Testis (tissue), 3 donors: Measurements from ENCODE around the gene MAPK9. TPM values are rescaled to one million over a fixed set of nuclear protein-coding genes. Genes with fewer than 3 reads are reported as not detected.

Source experiments
- DNase-seq: peaks from one replicate; pipeline ENCODE4 v3.0.0-alpha.2; 2019
- H3K27ac ChIP-seq, 2 donors: fragments of 200-600 bp; sonication (generic); one replicate each; pipeline ENCODE4 v1.5.1; 2019
- H3K27me3 ChIP-seq: fragments of 200-600 bp; sonication (generic); one replicate; pipeline ENCODE4 v1.5.1; 2019
- H3K36me3 ChIP-seq: fragments of 200-600 bp; sonication (generic); one replicate; pipeline ENCODE4 v1.5.1; 2017; ENCODE audit warnings: low read depth; ENCODE audit errors: missing control alignments
- H3K4me1 ChIP-seq: fragments of 200-600 bp; sonication (generic); one replicate; pipeline ENCODE4 v1.5.1; 2019
- H3K4me3 ChIP-seq, 2 donors: fragments of 200-600 bp; sonication (generic); one replicate each; pipeline ENCODE4 v1.5.1; 2017 to 2019
- H3K9me3 ChIP-seq: fragments of 200-600 bp; sonication (generic); one replicate; pipeline ENCODE4 v1.5.1; 2017
- CTCF ChIP-seq, 3 experiments: fragments of 450-650 bp in 2 of 3; fragments of 200-600 bp in 1 of 3; sonication (generic) in 1 of 3; IDR thresholded peaks; one replicate each; pipeline ENCODE4 v1.5.1; 2016 to 2019; ENCODE audit warnings: antibody characterized with exemption in 3 of 3, mild to moderate bottlenecking in 2 of 3, moderate library complexity in 1 of 3
- POLR2A ChIP-seq: fragments of 450-650 bp; IDR thresholded peaks from one replicate; pipeline ENCODE4 v1.6.1; 2017; ENCODE audit warnings: antibody characterized with exemption, mild to moderate bottlenecking, moderate library complexity
- WGBS, 2 donors: methylation state at CpG; one replicate each; pipeline ENCODE4 v1.1.5; 2018; 5-methylcytosine and 5-hydroxymethylcytosine counted together
- intact Hi-C: fragments of 100-400 bp; cut with DNase I; formaldehyde crosslinking; loops from one replicate; pipeline ENCODE4 v1.15.1; 2023; ENCODE audit warnings: low total_unique reads
- polyA plus RNA-seq: library from polyadenylated mRNA; stranded (reverse); fragments of 350-450 nt; fragmentation: Illumina TruSeq; extraction: RNeasy Lipid Tissue Mini Kit (QIAGEN cat#74804); gene quantifications from one replicate; pipeline ENCODE4 v1.2.3, GENCODE V29; 2014; ENCODE audit warnings: low read depth, low replicate concordance; ENCODE audit not compliant: insufficient read depth
- total RNA-seq, 2 donors: library from RNA; depleted of rRNA; stranded (reverse); fragments of >200 nt; gene quantifications; one replicate each; pipeline ENCODE4 v1.2.3, GENCODE V29; 2016

The MAPK9 gene
- total and polyA plus RNA-seq, 3 donors from 2014 or later: 34.9 to 57.0 (median 54.3) TPM

DNA sequence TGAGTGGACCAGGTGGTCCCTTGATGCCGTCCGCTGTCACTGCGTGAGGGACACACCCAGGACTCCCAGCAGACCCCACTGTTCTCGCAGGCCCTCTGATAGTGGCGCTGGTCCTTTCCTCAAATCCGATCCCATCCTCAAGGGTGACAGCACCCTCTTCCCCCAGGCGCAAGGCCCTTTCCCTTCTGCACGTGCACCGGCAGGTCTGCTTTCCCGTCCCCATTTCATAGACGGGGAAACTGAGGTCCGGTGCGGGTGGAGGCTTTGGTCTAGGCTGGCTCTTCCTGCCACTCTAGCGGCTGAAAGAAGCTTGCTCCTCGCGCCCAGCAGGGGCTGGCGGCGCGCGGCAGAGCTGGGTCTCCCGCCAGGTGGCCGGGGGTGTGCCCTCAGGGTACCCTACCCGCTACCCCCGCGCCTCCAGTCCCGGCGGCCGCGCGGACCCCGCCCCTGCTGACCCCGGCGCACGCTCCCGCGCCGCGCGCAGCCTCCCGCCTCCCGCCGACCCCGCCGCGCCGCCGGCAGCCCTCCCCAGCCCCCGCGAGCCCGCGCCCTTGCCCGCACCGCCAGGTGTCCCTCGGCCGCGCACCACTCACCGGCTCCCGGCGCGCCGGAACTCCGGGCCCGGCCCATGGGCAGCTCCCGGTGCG, 83.3 kb downstream of the MAPK9 start:
- H3K9me3 ChIP-seq: no peaks in the 10 kb centered on the region
- H3K36me3 ChIP-seq: no peaks in the 10 kb centered on the region
- intact Hi-C loops: loop anchor here (5.0 kb wide), 1 partner anchor 396 kb away; no protein-coding TSS in a partner anchor
- TF ChIP-seq CTCF (IDR thresholded peaks at IDR 0.05) (peak in 1 of 3 experiments; percentile 11), POLR2A (no peak)
- H3K4me3 ChIP-seq: peak overlapping the region; percentile 15 to 29
- no peaks in the 10 kb centered on the region for H3K27me3 ChIP-seq
- 3 to 5% methylated on average over 30 to 35 of the region's 65 CpGs for WGBS, 2 donors
- peaks cover 4% of the 10 kb centered on the region for H3K4me1 ChIP-seq
- H3K27ac ChIP-seq: no peak overlapping the region
- DNase-seq: no peak

GRCh38 chr5:180208038-180208434, 83.8 kb downstream of the MAPK9 start:
- no peak for DNase-seq
- no peaks in the 10 kb centered on the region for H3K9me3 ChIP-seq
- 30 to 35% methylated on average over 14 of the region's 14 CpGs for WGBS, 2 donors
- TF ChIP-seq POLR2A (no peak), CTCF (IDR thresholded peaks at IDR 0.05) (no peak)
- H3K4me1 ChIP-seq: peaks cover 4% of the 10 kb centered on the region
- no peaks in the 10 kb centered on the region for H3K27me3 ChIP-seq
- no peak overlapping the region for H3K27ac ChIP-seq
- intact Hi-C loops: loop anchor here (5.0 kb wide), 1 partner anchor 396 kb away; no protein-coding TSS in a partner anchor
- no peaks in the 10 kb centered on the region for H3K36me3 ChIP-seq
- peak overlapping the region; percentile 15 to 29 for H3K4me3 ChIP-seq

DNA sequence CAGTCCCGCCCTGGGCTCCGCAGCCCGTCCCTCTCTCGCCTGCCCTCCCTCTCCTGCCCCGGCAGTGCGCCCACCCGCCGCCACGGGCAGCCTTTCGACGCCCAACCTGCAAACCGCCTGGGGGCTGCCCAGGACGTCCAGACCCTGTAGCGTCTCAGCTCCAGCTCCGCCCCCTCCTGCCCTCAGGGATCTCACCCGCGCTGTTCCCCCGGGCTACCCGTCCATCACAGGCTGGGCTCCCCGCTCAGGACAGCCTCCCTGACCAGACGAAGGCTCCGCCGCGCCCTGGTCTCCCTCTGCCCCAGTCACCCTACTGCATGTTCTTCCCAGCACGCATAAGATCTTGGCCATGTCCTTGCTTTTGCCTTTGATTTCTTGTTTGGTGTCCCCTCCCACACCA, 84.3 kb downstream of the MAPK9 start:
- no peaks in the 10 kb centered on the region for H3K36me3 ChIP-seq
- peak overlapping the region in 1 of 2 donors; percentile 15 for H3K4me3 ChIP-seq
- WGBS, 2 donors: 43 to 45% methylated on average over 24 to 25 of the region's 25 CpGs
- no peaks in the 10 kb centered on the region for H3K9me3 ChIP-seq
- TF ChIP-seq POLR2A (no peak), CTCF (IDR thresholded peaks at IDR 0.05) (no peak)
- H3K27ac ChIP-seq: no peak overlapping the region
- H3K27me3 ChIP-seq: no peaks in the 10 kb centered on the region
- DNase-seq: no peak
- peaks cover 4% of the 10 kb centered on the region for H3K4me1 ChIP-seq
- intact Hi-C loops: loop anchor here (5.0 kb wide), 1 partner anchor 395 kb away; no protein-coding TSS in a partner anchor

DNA sequence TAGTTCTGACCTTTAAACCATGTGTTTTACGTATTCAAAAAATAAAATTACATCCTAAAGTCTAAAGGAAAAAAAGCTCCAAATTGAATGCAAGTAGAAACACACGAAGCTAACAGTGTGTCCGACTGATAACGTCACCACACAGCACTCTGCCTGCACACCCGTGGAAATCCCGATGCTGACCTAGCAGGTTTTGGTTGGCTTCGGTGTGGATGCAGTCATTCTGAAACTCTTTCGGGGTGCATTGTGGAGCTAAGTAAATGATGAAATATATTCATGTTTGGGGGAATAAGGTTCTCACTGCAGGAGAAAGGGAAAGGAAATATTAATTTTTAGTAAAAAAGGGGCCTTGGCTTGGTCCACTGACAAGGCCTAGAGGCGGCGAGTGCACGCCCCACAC, 84.9 kb downstream of the MAPK9 start:
- Histone ChIP-seq H3K4me3 (peak overlapping the region in 1 of 2 donors; percentile 15), H3K27me3 (no peaks in the 10 kb centered on the region), H3K9me3 (no peaks in the 10 kb centered on the region), H3K27ac (no peak overlapping the region), H3K4me1 (peaks cover 4% of the 10 kb centered on the region), H3K36me3 (no peaks in the 10 kb centered on the region)
- DNase-seq: no peak
- intact Hi-C loops: loop anchor here (5.0 kb wide), 1 partner anchor 395 kb away; no protein-coding TSS in a partner anchor
- TF ChIP-seq CTCF (IDR thresholded peaks at IDR 0.05) (no peak), POLR2A (no peak)
- WGBS, 2 donors: 49 to 62% methylated on average over 11 of the region's 11 CpGs

DNA sequence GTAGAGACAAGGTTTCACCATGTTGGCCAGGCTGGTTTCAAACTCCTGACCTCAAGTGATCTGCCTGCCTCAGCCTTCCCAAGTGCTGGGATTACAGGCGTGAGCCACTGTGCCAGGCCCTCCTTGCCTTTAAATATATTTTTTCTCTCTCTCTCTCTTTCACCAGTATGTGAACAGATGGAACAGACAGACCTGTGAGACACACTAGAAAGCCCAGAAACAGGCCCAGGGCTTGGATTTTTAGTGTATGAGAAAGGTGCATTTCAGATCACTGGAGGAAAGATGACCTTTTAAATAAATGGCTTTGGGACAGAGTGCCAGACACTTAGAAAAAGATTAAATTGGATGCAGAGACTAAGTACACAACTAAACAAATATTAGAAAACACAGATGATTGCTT, 86.0 kb downstream of the MAPK9 start:
- intact Hi-C loops: loop anchor here (5.0 kb wide), 1 partner anchor 394 kb away; no protein-coding TSS in a partner anchor
- H3K36me3 ChIP-seq: no peaks in the 10 kb centered on the region
- WGBS, 2 donors: 80 to 92% methylated on average over 1 of the region's 1 CpG
- TF ChIP-seq CTCF (IDR thresholded peaks at IDR 0.05) (no peak), POLR2A (no peak)
- H3K9me3 ChIP-seq: no peaks in the 10 kb centered on the region
- no peak for DNase-seq
- no peak overlapping the region for H3K4me3 ChIP-seq
- H3K27ac ChIP-seq: no peak overlapping the region
- H3K4me1 ChIP-seq: peaks cover 4% of the 10 kb centered on the region
- H3K27me3 ChIP-seq: no peaks in the 10 kb centered on the region
